Measurements from ENCODE around the gene CERCAM.
"Not testable (repeated sequence)": the region's sequence is repeated elsewhere in the genome, so short reads cannot be mapped to it uniquely, and the experiment has no call there.

CERCAM gene

GRCh38 chr9:128419061-128419925 lies 1.4 kb upstream of the CERCAM start:
- H3K4me1 ChIP-seq (ENCODE audit: insufficient read depth, low read length), result no peaks in the 10 kb centered on the region
- no peaks in the 10 kb centered on the region for H3K9me3 ChIP-seq (ENCODE audit: control insufficient read depth, insufficient read depth, low read length)
- H3K36me3 ChIP-seq (ENCODE audit: insufficient read depth, low read length), result no peaks in the 10 kb centered on the region
- H3K9ac ChIP-seq (ENCODE audit: low read depth, low read length), result peak overlapping the region; percentile 81; the same call in 1 of the 2 replicates

GRCh38 chr9:128420060-128420650 lies 502 bp upstream of the CERCAM start:
- H3K9me3 ChIP-seq (ENCODE audit: control insufficient read depth, insufficient read depth, low read length), result no peaks in the 10 kb centered on the region
- peak overlapping the region; percentile 81; the same call in 1 of the 2 replicates for H3K9ac ChIP-seq (ENCODE audit: low read depth, low read length)
- H3K4me1 ChIP-seq (ENCODE audit: insufficient read depth, low read length), result no peaks in the 10 kb centered on the region
- no peaks in the 10 kb centered on the region for H3K36me3 ChIP-seq (ENCODE audit: insufficient read depth, low read length)

DNA sequence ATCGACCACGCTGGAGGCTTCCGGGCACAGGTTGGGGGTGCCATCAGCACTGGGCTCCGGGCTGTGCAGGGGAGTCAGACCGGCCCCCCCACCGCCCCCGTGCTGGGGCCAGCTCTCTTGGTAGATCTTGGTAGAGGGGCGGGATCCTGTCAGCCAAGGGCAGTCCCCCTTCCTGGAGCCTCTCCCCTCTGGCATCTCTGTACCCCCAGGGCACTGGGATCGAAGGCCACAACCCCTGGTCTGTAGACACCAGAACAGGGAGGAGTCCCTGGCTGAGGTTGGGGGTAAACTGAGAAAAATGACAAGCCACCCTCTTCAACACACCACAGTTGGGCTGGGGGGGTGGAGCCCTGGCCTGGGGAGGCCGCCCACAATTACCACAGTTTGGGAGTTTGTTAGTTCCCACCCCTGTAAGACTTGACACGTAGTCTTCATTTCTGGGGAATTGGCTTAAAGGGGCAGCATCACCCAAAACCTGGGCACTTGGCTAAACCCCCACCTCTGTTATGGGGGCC lies 882 bp downstream of the CERCAM start:
- Histone ChIP-seq H3K36me3 (ENCODE audit: insufficient read depth, low read length) (no peaks in the 10 kb centered on the region), H3K4me1 (ENCODE audit: insufficient read depth, low read length) (no peaks in the 10 kb centered on the region), H3K9me3 (ENCODE audit: control insufficient read depth, insufficient read depth, low read length) (no peaks in the 10 kb centered on the region), H3K9ac (ENCODE audit: low read depth, low read length) (peak overlapping the region; percentile 81; the same call in 1 of the 2 replicates)

DNA sequence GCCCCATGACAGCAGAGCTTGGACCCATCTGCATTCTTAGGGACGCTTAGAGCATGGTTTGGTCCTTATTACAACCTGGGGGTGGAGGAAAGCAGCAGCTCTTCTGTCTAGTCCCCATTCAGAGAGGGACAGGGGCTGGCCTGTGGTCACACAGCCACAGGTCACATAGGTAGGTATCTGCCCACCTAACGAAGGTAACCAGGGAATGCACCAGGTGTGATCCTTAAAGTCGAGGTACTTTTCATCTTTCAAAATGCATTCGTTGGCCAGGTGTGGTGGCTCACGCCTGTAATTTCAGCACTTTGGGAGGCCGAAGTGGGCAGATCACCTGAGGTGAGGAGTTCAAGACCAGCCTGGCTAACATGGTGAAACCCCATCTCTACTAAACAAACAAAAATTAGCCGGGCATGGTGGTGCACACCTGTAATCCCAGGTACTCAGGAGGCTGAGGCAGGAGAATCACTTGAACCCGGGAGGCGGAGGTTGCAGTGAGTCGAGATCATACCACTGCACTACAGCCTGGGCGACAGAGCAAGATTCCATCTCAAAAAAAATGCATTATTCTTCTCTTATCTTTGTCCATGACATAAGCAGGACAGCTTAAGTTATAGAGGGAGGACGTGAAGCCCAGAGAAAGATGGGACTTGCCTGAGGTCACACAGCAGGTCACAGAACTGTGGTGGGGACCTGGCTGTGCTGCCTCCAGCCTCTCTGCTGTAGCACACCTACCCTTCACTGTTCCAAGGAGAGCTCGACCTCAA lies 1.5 kb downstream of the CERCAM start:
- H3K9ac ChIP-seq (ENCODE audit: low read depth, low read length); H3K9me3 ChIP-seq (ENCODE audit: control insufficient read depth, insufficient read depth, low read length); H3K36me3 ChIP-seq (ENCODE audit: insufficient read depth, low read length); H3K4me1 ChIP-seq (ENCODE audit: insufficient read depth, low read length): not testable (repeated sequence)

- Histone ChIP-seq H3K36me3 (ENCODE audit: insufficient read depth, low read length) (no peaks in the 10 kb centered on the region), H3K9me3 (ENCODE audit: control insufficient read depth, insufficient read depth, low read length) (no peaks in the 10 kb centered on the region), H3K9ac (ENCODE audit: low read depth, low read length) (no peak overlapping the region), H3K4me1 (ENCODE audit: insufficient read depth, low read length) (no peaks in the 10 kb centered on the region)
Observed at GRCh38 chr9:128422783-128423150, 2.1 kb downstream of the CERCAM start.

DNA sequence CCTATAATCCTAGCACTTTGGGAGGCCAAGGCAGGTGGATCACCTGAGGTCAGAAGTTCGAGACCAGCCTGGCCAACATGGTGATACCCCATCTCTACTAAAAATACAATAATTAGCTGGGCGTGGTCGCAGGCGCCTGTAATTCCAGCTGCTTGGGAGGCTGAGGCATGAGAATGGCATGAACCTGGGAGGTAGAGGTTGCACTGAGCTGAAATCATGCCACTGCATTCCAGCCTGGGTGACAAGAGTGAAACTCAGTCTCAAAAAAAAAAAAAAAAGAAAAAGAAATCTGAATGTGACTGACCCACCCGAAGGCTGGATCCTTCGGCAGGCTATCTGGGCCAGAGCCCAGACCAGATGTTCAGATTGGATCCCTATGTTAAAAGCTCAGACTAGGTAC lies 2.7 kb downstream of the CERCAM start:
- not testable (repeated sequence) for H3K9me3 ChIP-seq (ENCODE audit: control insufficient read depth, insufficient read depth, low read length); H3K4me1 ChIP-seq (ENCODE audit: insufficient read depth, low read length); H3K9ac ChIP-seq (ENCODE audit: low read depth, low read length); H3K36me3 ChIP-seq (ENCODE audit: insufficient read depth, low read length)

GRCh38 chr9:128424268-128424780 lies 3.7 kb downstream of the CERCAM start:
- no peak overlapping the region for H3K9ac ChIP-seq (ENCODE audit: low read depth, low read length)
- H3K4me1 ChIP-seq (ENCODE audit: insufficient read depth, low read length), result no peaks in the 10 kb centered on the region; the same call in 1 of the 2 replicates
- no peaks in the 10 kb centered on the region for H3K36me3 ChIP-seq (ENCODE audit: insufficient read depth, low read length)
- H3K9me3 ChIP-seq (ENCODE audit: control insufficient read depth, insufficient read depth, low read length), result no peaks in the 10 kb centered on the region

GRCh38 chr9:128428644-128429512 lies 8.2 kb downstream of the CERCAM start:
- Histone ChIP-seq H3K36me3 (ENCODE audit: insufficient read depth, low read length) (no peaks in the 10 kb centered on the region), H3K9me3 (ENCODE audit: control insufficient read depth, insufficient read depth, low read length) (no peaks in the 10 kb centered on the region), H3K9ac (ENCODE audit: low read depth, low read length) (peak overlapping the region; percentile 52; the same call in 1 of the 2 replicates), H3K4me1 (ENCODE audit: insufficient read depth, low read length) (no peaks in the 10 kb centered on the region; the same call in 1 of the 2 replicates)

DNA sequence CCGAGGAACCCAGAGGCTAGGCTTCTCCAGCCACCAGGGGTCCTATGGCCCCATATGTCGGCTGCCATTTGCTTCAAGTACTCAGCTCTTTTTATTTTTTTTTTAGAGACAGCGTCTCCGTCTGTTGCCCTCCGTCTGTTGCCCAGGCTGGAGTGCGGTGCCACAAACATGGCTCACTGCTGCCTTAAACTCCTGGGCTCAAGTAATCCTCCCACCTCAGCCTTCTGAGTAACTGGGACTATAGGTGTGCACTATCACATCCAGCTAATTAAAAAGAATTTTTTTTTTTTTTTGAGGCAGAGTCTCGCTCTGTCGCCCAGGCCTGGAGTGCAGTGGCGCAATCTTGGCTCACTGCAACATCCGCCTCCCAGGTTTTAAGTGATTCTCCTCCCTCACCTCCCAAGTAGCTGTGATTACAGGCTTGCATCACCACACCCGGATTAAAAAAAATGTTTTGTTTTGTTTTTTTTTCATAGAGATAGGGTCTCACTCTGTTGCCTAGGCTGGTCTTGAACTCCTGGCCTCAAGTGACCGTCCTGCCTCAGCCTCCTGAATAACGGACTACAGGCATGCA lies 8.9 kb downstream of the CERCAM start:
- Histone ChIP-seq H3K36me3 (ENCODE audit: insufficient read depth, low read length) (no peaks in the 10 kb centered on the region), H3K4me1 (ENCODE audit: insufficient read depth, low read length) (no peaks in the 10 kb centered on the region; the same call in 1 of the 2 replicates), H3K9me3 (ENCODE audit: control insufficient read depth, insufficient read depth, low read length) (no peaks in the 10 kb centered on the region), H3K9ac (ENCODE audit: low read depth, low read length) (peak overlapping the region; percentile 52; the same call in 1 of the 2 replicates)

- H3K9me3 ChIP-seq (ENCODE audit: control insufficient read depth, insufficient read depth, low read length), result no peaks in the 10 kb centered on the region
- H3K36me3 ChIP-seq (ENCODE audit: insufficient read depth, low read length), result no peaks in the 10 kb centered on the region
- no peak overlapping the region for H3K9ac ChIP-seq (ENCODE audit: low read depth, low read length)
- H3K4me1 ChIP-seq (ENCODE audit: insufficient read depth, low read length), result no peaks in the 10 kb centered on the region; the same call in 1 of the 2 replicates
Observed at GRCh38 chr9:128431207-128431606, 10.6 kb downstream of the CERCAM start.

DNA sequence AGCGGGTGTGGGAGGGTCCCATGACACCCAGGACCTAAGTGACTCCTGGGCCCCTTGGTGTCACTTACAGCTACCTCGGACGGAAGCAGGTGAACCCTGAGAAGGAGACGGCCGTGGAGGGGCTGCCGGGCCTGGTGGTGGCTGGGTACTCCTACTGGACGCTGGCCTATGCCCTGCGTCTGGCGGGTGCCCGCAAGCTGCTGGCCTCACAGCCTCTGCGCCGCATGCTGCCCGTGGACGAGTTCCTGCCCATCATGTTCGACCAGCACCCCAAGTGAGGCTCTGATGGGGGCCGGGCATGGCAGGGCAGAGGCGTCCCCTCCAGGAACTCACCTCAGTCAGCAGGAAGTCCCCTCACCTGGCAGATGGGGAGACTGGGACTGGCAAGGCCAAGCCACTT lies 13.7 kb downstream of the CERCAM start:
- Histone ChIP-seq H3K36me3 (ENCODE audit: insufficient read depth, low read length) (no peaks in the 10 kb centered on the region), H3K9ac (ENCODE audit: low read depth, low read length) (no peak overlapping the region), H3K4me1 (ENCODE audit: insufficient read depth, low read length) (no peaks in the 10 kb centered on the region), H3K9me3 (ENCODE audit: control insufficient read depth, insufficient read depth, low read length) (no peaks in the 10 kb centered on the region)

GRCh38 chr9:128435611-128436010 lies 15.0 kb downstream of the CERCAM start:
- H3K36me3 ChIP-seq (ENCODE audit: insufficient read depth, low read length), result no peaks in the 10 kb centered on the region
- H3K9ac ChIP-seq (ENCODE audit: low read depth, low read length), result no peak overlapping the region
- no peaks in the 10 kb centered on the region for H3K9me3 ChIP-seq (ENCODE audit: control insufficient read depth, insufficient read depth, low read length)
- no peaks in the 10 kb centered on the region for H3K4me1 ChIP-seq (ENCODE audit: insufficient read depth, low read length)

DNA sequence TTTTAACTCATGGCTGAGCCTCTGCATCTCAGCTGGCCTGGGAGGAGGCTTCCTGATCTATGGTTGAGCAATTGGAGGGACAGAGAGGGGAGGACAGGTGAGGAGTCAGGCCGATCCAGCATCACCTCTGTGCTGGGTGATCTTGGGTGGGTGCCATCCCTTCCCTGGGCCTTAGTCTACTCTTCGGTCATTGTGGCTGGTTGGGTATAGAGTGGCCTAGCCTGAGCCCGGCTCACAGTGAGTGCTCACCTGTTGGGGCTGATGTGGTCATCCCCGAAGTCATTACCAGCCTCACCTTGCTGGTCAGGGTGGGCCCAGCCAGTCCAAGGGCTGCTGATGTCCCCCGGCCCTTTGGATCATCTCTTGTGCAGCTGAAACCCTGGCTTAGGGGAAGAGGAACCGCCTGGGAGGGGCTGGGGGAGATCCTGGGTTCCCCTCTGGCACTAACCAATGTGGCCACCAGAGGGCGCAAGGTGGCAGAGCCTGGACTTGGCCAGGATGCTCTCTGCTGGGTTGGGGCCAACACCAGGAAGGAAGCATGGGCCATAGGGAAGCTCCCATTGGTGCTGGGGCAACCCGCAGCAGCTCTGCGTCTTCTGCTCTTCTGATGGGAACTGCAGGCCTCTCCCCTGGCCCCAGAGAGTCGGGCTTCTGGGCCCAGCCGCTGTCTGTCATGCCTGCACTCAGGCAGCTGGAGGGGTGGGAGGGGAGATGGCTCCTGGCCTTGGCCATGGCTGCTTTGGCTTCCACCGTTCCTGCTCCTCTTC lies 17.9 kb downstream of the CERCAM start:
- H3K4me1 ChIP-seq (ENCODE audit: insufficient read depth, low read length), result no peaks in the 10 kb centered on the region
- no peaks in the 10 kb centered on the region for H3K36me3 ChIP-seq (ENCODE audit: insufficient read depth, low read length)
- H3K9me3 ChIP-seq (ENCODE audit: control insufficient read depth, insufficient read depth, low read length), result no peaks in the 10 kb centered on the region
- no peak overlapping the region for H3K9ac ChIP-seq (ENCODE audit: low read depth, low read length)
